Muscle layer of colon (tissue), 2 donors: ENCODE data around the gene ITIH3.
"Not testable (repeated sequence)": the region's sequence is repeated elsewhere in the genome, so short reads cannot be mapped to it uniquely, and the experiment has no call there.

Source experiments
- H3K27ac ChIP-seq: one replicate; pipeline ENCODE4 v1.7.0; 2013; ENCODE audit warnings: low read depth, mild to moderate bottlenecking, low read length, moderate library complexity
- H3K27me3 ChIP-seq, 2 donors: one replicate each; pipeline ENCODE4 v1.7.0; 2013; ENCODE audit warnings: low read length in 2 of 2, mild to moderate bottlenecking in 2 of 2; ENCODE audit not compliant: insufficient read depth in 2 of 2, control insufficient read depth in 1 of 2
- H3K36me3 ChIP-seq: one replicate; pipeline ENCODE4 v1.7.0; 2013; ENCODE audit warnings: mild to moderate bottlenecking, low read length; ENCODE audit not compliant: insufficient read depth
- H3K4me1 ChIP-seq: one replicate; pipeline ENCODE4 v1.7.0; 2013; ENCODE audit warnings: mild to moderate bottlenecking, low read length; ENCODE audit not compliant: insufficient read depth
- H3K4me3 ChIP-seq, 2 donors: one replicate each; pipeline ENCODE4 v1.7.0; 2013; ENCODE audit warnings: low read length in 2 of 2, low read depth in 1 of 2, mild to moderate bottlenecking in 1 of 2, moderate library complexity in 1 of 2
- H3K9ac ChIP-seq: one replicate; pipeline ENCODE4 v1.7.0; 2013; ENCODE audit warnings: low read length
- H3K9me3 ChIP-seq: one replicate; pipeline ENCODE4 v1.7.0; 2013; ENCODE audit warnings: mild to moderate bottlenecking, low read length
- donor health status: abdominal sarcoma.
- donor health status: Adenocarcinoma of cecum.

The ITIH3 gene

GRCh38 chr3:52774066-52774713, 20.4 kb upstream of the ITIH3 start:
- H3K27me3 ChIP-seq = no peaks in the 10 kb centered on the region
- no peak overlapping the region for H3K9ac ChIP-seq
- peaks cover 9% of the 10 kb centered on the region for H3K4me1 ChIP-seq
- H3K27ac ChIP-seq = no peak overlapping the region
- no peak overlapping the region for H3K4me3 ChIP-seq
- H3K36me3 ChIP-seq = no peaks in the 10 kb centered on the region
- H3K9me3 ChIP-seq = no peaks in the 10 kb centered on the region

GRCh38 chr3:52774901-52775864, 19.4 kb upstream of the ITIH3 start:
- Histone ChIP-seq H3K27ac (no peak overlapping the region), H3K9me3 (no peaks in the 10 kb centered on the region), H3K4me3 (no peak overlapping the region), H3K4me1 (no peaks in the 10 kb centered on the region), H3K36me3 (no peaks in the 10 kb centered on the region), H3K27me3 (no peaks in the 10 kb centered on the region), H3K9ac (no peak overlapping the region)

DNA sequence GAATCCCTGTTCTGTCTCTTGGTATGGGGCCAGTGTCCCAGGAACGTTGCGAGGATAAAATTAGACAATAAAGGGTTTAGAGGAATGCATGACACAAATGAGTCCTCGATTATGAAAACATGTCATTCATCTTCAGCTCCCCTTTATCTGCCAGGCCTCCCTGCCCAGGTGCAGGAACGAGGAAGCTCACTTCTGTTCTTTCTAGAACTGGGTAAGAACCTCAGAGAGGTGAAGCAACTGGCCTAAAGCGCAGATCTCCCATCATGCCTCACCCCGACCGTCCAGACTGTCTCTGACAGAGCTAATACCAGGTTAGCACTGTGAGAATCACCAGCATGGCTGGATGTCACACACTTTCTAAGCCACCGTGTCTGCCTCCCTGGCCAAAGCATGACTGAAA, 18.7 kb upstream of the ITIH3 start:
- Histone ChIP-seq H3K4me1 (no peaks in the 10 kb centered on the region), H3K27me3 (no peaks in the 10 kb centered on the region), H3K27ac (no peak overlapping the region), H3K4me3 (no peak overlapping the region), H3K9me3 (no peaks in the 10 kb centered on the region), H3K36me3 (no peaks in the 10 kb centered on the region), H3K9ac (no peak overlapping the region)

- H3K27ac ChIP-seq, H3K4me3 ChIP-seq, H3K27me3 ChIP-seq, H3K4me1 ChIP-seq, H3K36me3 ChIP-seq, H3K9me3 ChIP-seq, H3K9ac ChIP-seq: not testable (repeated sequence)
Measured at GRCh38 chr3:52776486-52776885, 18.1 kb upstream of the ITIH3 start.

- Histone ChIP-seq H3K9ac (no peak within 1 kb of the TSS), H3K36me3 (no peaks in the 10 kb centered on the region), H3K4me1 (no peaks in the 10 kb centered on the region), H3K9me3 (no peaks in the 10 kb centered on the region), H3K27ac (no peak within 1 kb of the TSS), H3K4me3 (no peak within 1 kb of the TSS), H3K27me3 (no peaks in the 10 kb centered on the region)
Measured at GRCh38 chr3:52777127-52777958, 17.3 kb upstream of the ITIH3 start, which contains the start of gene ITIH1. TSS of gene ITIH1 (plus strand) at chr3:52777599. CDS start at chr3:52777616, 17 bp downstream.

GRCh38 chr3:52777959-52778805, 16.4 kb upstream of the ITIH3 start:
- Histone ChIP-seq H3K27ac (no peak overlapping the region), H3K4me3 (no peak overlapping the region), H3K4me1 (no peaks in the 10 kb centered on the region), H3K36me3 (no peaks in the 10 kb centered on the region), H3K27me3 (no peaks in the 10 kb centered on the region), H3K9me3 (no peaks in the 10 kb centered on the region), H3K9ac (no peak overlapping the region)

- Histone ChIP-seq H3K9ac (no peak overlapping the region), H3K4me1 (no peaks in the 10 kb centered on the region), H3K27ac (no peak overlapping the region), H3K27me3 (no peaks in the 10 kb centered on the region), H3K36me3 (no peaks in the 10 kb centered on the region), H3K4me3 (no peak overlapping the region), H3K9me3 (no peaks in the 10 kb centered on the region)
Measured at GRCh38 chr3:52779011-52779836, 15.4 kb upstream of the ITIH3 start.

DNA sequence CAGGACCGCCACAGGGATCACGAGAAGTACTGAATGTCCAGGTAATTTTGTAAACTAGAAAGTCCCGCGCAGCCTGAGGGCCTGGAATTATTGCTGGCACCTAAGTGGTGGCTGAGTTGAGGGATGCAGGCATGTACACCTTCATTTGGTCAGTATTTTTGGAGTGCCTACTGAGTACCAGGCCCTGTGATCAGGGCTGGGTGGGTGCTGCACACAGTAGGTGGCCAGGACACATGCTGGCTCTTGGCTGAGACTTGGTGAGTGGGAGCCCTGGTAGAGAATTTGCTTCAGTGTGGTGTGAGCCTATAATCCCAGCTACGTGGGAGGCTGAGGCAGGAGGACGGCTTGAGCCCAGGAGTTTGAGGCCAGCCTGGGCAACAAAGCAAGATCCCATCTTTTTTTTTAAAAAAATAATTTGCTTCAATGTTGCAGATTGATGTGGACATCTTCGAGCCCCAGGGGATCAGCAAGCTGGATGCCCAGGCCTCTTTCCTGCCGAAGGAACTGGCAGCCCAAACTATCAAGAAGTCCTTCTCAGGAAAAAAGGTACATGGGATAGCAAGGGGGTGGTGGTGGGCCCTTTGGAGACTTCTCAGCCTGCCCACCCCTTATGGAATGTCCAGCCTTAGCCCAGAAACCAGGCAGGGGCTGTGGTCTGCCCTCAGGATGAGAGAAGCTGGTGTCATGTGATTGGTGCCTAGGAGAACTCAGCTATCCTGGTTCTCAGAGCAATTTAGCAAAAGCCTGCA, 14.6 kb upstream of the ITIH3 start:
- H3K27me3 ChIP-seq = no peaks in the 10 kb centered on the region
- H3K4me3 ChIP-seq = no peak overlapping the region
- H3K9ac ChIP-seq = no peak overlapping the region
- H3K27ac ChIP-seq = no peak overlapping the region
- H3K4me1 ChIP-seq = no peaks in the 10 kb centered on the region
- no peaks in the 10 kb centered on the region for H3K36me3 ChIP-seq
- H3K9me3 ChIP-seq = no peaks in the 10 kb centered on the region

GRCh38 chr3:52781741-52782140, 12.9 kb upstream of the ITIH3 start:
- no peak overlapping the region for H3K4me3 ChIP-seq
- H3K27ac ChIP-seq = no peak overlapping the region
- H3K9ac ChIP-seq = no peak overlapping the region
- H3K4me1 ChIP-seq = no peaks in the 10 kb centered on the region
- H3K36me3 ChIP-seq = no peaks in the 10 kb centered on the region
- H3K9me3 ChIP-seq = no peaks in the 10 kb centered on the region
- no peaks in the 10 kb centered on the region for H3K27me3 ChIP-seq
